ENCODE results near the gene PPP2R5C. TPM values are rescaled to one million over a fixed set of nuclear protein-coding genes. Genes with fewer than 3 reads are reported as not detected.

The PPP2R5C gene
- total and polyA plus RNA-seq, 2 of the 4 experiments (the other 2 are of a cell fraction), result 65.9 to 78.7 TPM

- POLR2A ChIA-PET (ENCODE audit: unreplicated experiment), result no interaction called here
- peaks cover 0 to 29% of the 10 kb centered on the region in 2 experiments; a peak in 3 of 4 replicates for H3K79me1 ChIP-seq (ENCODE audit: low read depth in 1 of 2, low read length in 2 of 2)
- peak overlapping the region; percentile 25 for H2AFZ ChIP-seq (replicated peaks; ENCODE audit: low read length, poor library complexity)
- no peak overlapping the region for H3K14ac ChIP-seq (replicated peaks; ENCODE audit: low read depth, low read length)
- DNase-seq (no peak), ATAC-seq (ENCODE audit: low read depth) (no peak)
- WGBS, 2 experiments (ENCODE audit: extremely low coverage in 2 of 2, insufficient read length in 1 of 2), result 45% methylated on average over 7 of the region's 13 CpGs; no CpG with 5 or more reads in 1 of the 2 experiments
- no peaks in the 10 kb centered on the region for H3K9me3 ChIP-seq (ENCODE audit: control insufficient read depth, insufficient read depth, low read length)
- no peak overlapping the region for H2BK120ac ChIP-seq (ENCODE audit: low read depth, low read length)
- no peak overlapping the region for H3K23ac ChIP-seq (ENCODE audit: low read depth, low read length)
- no peak overlapping the region for H2AK9ac ChIP-seq (replicated peaks; ENCODE audit: low read depth, low read length, poor library complexity)
- H2BK20ac ChIP-seq (ENCODE audit: low read depth, low read length), result no peak overlapping the region
- TF ChIP-seq RFX5 (IDR thresholded peaks at IDR 0.05; ENCODE audit: low read depth, low read length), result no peak
- TF ChIP-seq MXI1 (IDR thresholded peaks at IDR 0.05; ENCODE audit: borderline replicate concordance, low read depth, low read length), result no peak
- no peak for TF ChIP-seq CEBPB (IDR thresholded peaks at IDR 0.05; ENCODE audit: low read depth, low read length)
- TF ChIP-seq FOS (IDR thresholded peaks at IDR 0.05; ENCODE audit: low read depth, low read length), result no peak
- no peak for TF ChIP-seq ELK1 (IDR thresholded peaks at IDR 0.05; ENCODE audit: borderline replicate concordance, low read depth, low read length)
- 0 out of 2 replicates have a peak, but pooled peaks have one; percentile 7 for TF ChIP-seq RAD21 (IDR thresholded peaks at IDR 0.05; ENCODE audit: low read length)
- no peak for TF ChIP-seq SMC3 (IDR thresholded peaks at IDR 0.05; ENCODE audit: low read depth, low read length)
- TF ChIP-seq CHD1 (IDR thresholded peaks at IDR 0.05; ENCODE audit: low read depth, low read length), result no peak
- peak; percentile 52 for TF ChIP-seq CTCF (conservative IDR thresholded peaks at IDR 0.05; ENCODE audit: low read depth, low read length)
- TF ChIP-seq RCOR1 (IDR thresholded peaks at IDR 0.05; ENCODE audit: insufficient replicate concordance, low read length), result no peak
- no peak for TF ChIP-seq BHLHE40 (IDR thresholded peaks at IDR 0.05; ENCODE audit: low read depth, low read length)
- no peak for TF ChIP-seq MAFK (IDR thresholded peaks at IDR 0.05; ENCODE audit: low read depth, low read length)
- no peak for TF ChIP-seq USF2 (IDR thresholded peaks at IDR 0.05; ENCODE audit: low read depth, low read length)
- TF ChIP-seq POLR2A (IDR thresholded peaks at IDR 0.05; ENCODE audit: low read depth, low read length), result no peak
- TF ChIP-seq NFE2L2 (IDR thresholded peaks at IDR 0.05; ENCODE audit: low read depth, low read length), result no peak
- no peak overlapping the region for H4K8ac ChIP-seq (ENCODE audit: low read depth in 2 of 2, low read length in 2 of 2)
- H4K91ac ChIP-seq (ENCODE audit: insufficient read depth, low read depth, low read length), result no peak overlapping the region
- CTCF ChIA-PET, result interaction anchor here (0.7 kb wide), 1 partner anchor 42 kb away, joined by 6 read pairs; no protein-coding TSS in a partner anchor
- H3K9me1 ChIP-seq (ENCODE audit: insufficient read depth, low read length), result peaks cover 13% of the 10 kb centered on the region
- H3K4me1 ChIP-seq (ENCODE audit: control insufficient read depth, insufficient read depth, low read length), result peaks cover 11% of the 10 kb centered on the region
- H4K20me1 ChIP-seq (ENCODE audit: insufficient read depth, low read length), result peaks cover 4% of the 10 kb centered on the region
- no peak overlapping the region for H2BK5ac ChIP-seq (ENCODE audit: low read depth, low read length, poor library complexity, severe bottlenecking)
- no peak overlapping the region for H3K27ac ChIP-seq (ENCODE audit: insufficient read depth, low read length)
- no peak overlapping the region for H3K56ac ChIP-seq (ENCODE audit: extremely low read depth, insufficient read depth, low read length)
- H2BK15ac ChIP-seq (ENCODE audit: low read depth, low read length), result no peak overlapping the region
- peak overlapping the region; percentile 49; the same call in 1 of the 2 replicates for H2AK5ac ChIP-seq (ENCODE audit: low read depth, low read length)
- H3K27me3 ChIP-seq (ENCODE audit: control insufficient read depth, insufficient read depth, low read length), result no peaks in the 10 kb centered on the region; the same call in 1 of the 2 replicates
- intact Hi-C loops (cut with micrococcal nuclease) (loop anchor here (5.0 kb wide), 1 partner anchor 188 kb away; no protein-coding TSS in a partner anchor), dilution Hi-C loops (cut with HindIII; ENCODE audit: low sequenced_read_pairs, unreplicated experiment) (no loop called here), in situ Hi-C loops (cut with MboI; ENCODE audit: low sequenced_read_pairs) (loop anchor here (5.0 to 25.0 kb wide), 2 partner anchors 193 to 352 kb away; partner anchors contain the start of genes MOK and ZNF839)
- no peak overlapping the region for H3K18ac ChIP-seq (ENCODE audit: low read depth, low read length)
- H3K9ac ChIP-seq (ENCODE audit: low read depth, low read length), result no peak overlapping the region
- H3K4me3 ChIP-seq (ENCODE audit: insufficient read depth, low read depth, low read length), result no peak overlapping the region
- H3K36me3 ChIP-seq (ENCODE audit: control insufficient read depth, insufficient read depth, low read length), result no peaks in the 10 kb centered on the region
- H3K4me2 ChIP-seq (ENCODE audit: low read depth, low read length), result no peak overlapping the region
- no peak overlapping the region for H4K5ac ChIP-seq (ENCODE audit: low read depth, low read length)
- H3K4ac ChIP-seq (ENCODE audit: low read depth, low read length), result no peak overlapping the region
- no TSS peak for BruUV-seq (replicated peaks)
These were observed 198.7 kb downstream of the PPP2R5C start for GRCh38 chr14:101960225-101960624.
